Effector memory CD4-positive, alpha-beta T cell (primary cell): ENCODE results near the gene KDM4C.

Experiments
- DNase-seq, 3 donors: peaks; one replicate each; pipeline ENCODE4 v3.0.0-alpha.2; 2020
- H3K27ac ChIP-seq: 2 replicates; pipeline ENCODE4 v1.7.0; 2013; ENCODE audit warnings: mild to moderate bottlenecking, low read length, moderate library complexity; ENCODE audit not compliant: insufficient read depth, poor library complexity, severe bottlenecking
- H3K27me3 ChIP-seq: replicated peaks from 2 replicates; pipeline ENCODE4 v1.7.0; 2013; ENCODE audit warnings: mild to moderate bottlenecking, low read length; ENCODE audit not compliant: insufficient read depth, control insufficient read depth, poor library complexity, severe bottlenecking
- H3K36me3 ChIP-seq: 2 replicates; pipeline ENCODE4 v1.7.0; 2013; ENCODE audit warnings: mild to moderate bottlenecking, low read length, moderate library complexity; ENCODE audit not compliant: control insufficient read depth, insufficient read depth
- H3K4me1 ChIP-seq: 2 replicates; pipeline ENCODE4 v1.7.0; 2013; ENCODE audit warnings: low read length, mild to moderate bottlenecking; ENCODE audit not compliant: control insufficient read depth, insufficient read depth, poor library complexity, severe bottlenecking
- H3K4me3 ChIP-seq: 2 replicates; pipeline ENCODE4 v1.7.0; 2013; ENCODE audit warnings: low read length, low read depth, mild to moderate bottlenecking; ENCODE audit not compliant: insufficient read depth, poor library complexity, severe bottlenecking
- H3K9me3 ChIP-seq: 2 replicates; pipeline ENCODE4 v1.7.0; 2013; ENCODE audit warnings: mild to moderate bottlenecking, low read length, moderate library complexity; ENCODE audit not compliant: control insufficient read depth

The KDM4C gene

GRCh38 chr9:6893350-6894131 is 135.8 kb downstream of the KDM4C start:
- H3K4me3 ChIP-seq: no peak overlapping the region
- no peak for DNase-seq

GRCh38 chr9:6894135-6894534 is 136.4 kb downstream of the KDM4C start:
- Histone ChIP-seq H3K4me1 (peaks cover 11% of the 10 kb centered on the region), H3K9me3 (no peaks in the 10 kb centered on the region)
- no peak for DNase-seq

More at GRCh38 chr9:6893350-6894131, 135.8 kb downstream of the KDM4C start:
- H3K27me3 ChIP-seq: no peaks in the 10 kb centered on the region
- H3K9me3 ChIP-seq: no peaks in the 10 kb centered on the region
- no peak overlapping the region for H3K27ac ChIP-seq
- H3K4me1 ChIP-seq: peaks cover 11% of the 10 kb centered on the region
- peaks cover 5% of the 10 kb centered on the region for H3K36me3 ChIP-seq

GRCh38 chr9:6895754-6896153 is 138.0 kb downstream of the KDM4C start:
- H3K27ac ChIP-seq: no peak overlapping the region
- no peak overlapping the region for H3K4me3 ChIP-seq
- H3K4me1 ChIP-seq: peaks cover 11% of the 10 kb centered on the region
- H3K27me3 ChIP-seq: no peaks in the 10 kb centered on the region
- no peak for DNase-seq
- H3K36me3 ChIP-seq: peaks cover 5% of the 10 kb centered on the region
- no peaks in the 10 kb centered on the region for H3K9me3 ChIP-seq

More at GRCh38 chr9:6894135-6894534, 136.4 kb downstream of the KDM4C start:
- Histone ChIP-seq H3K36me3 (peaks cover 5% of the 10 kb centered on the region), H3K27ac (no peak overlapping the region), H3K27me3 (no peaks in the 10 kb centered on the region), H3K4me3 (no peak overlapping the region)

- Histone ChIP-seq H3K4me3 (no peak overlapping the region), H3K27me3 (no peaks in the 10 kb centered on the region), H3K9me3 (no peaks in the 10 kb centered on the region), H3K36me3 (peaks cover 5% of the 10 kb centered on the region), H3K4me1 (peaks cover 8% of the 10 kb centered on the region), H3K27ac (no peak overlapping the region)
- DNase-seq: no peak
Observed at GRCh38 chr9:6896562-6896961, 138.8 kb downstream of the KDM4C start.

GRCh38 chr9:6897207-6897822 is 139.5 kb downstream of the KDM4C start:
- no peak for DNase-seq

GRCh38 chr9:6897898-6898302 is 140.1 kb downstream of the KDM4C start:
- H3K27ac ChIP-seq: no peak overlapping the region
- peaks cover 8% of the 10 kb centered on the region for H3K4me1 ChIP-seq
- DNase-seq: no peak
- H3K9me3 ChIP-seq: no peaks in the 10 kb centered on the region
- peaks cover 5% of the 10 kb centered on the region for H3K36me3 ChIP-seq
- H3K27me3 ChIP-seq: no peaks in the 10 kb centered on the region
- no peak overlapping the region for H3K4me3 ChIP-seq

More at GRCh38 chr9:6897207-6897822, 139.5 kb downstream of the KDM4C start:
- H3K4me3 ChIP-seq: no peak overlapping the region
- peaks cover 5% of the 10 kb centered on the region for H3K36me3 ChIP-seq
- no peaks in the 10 kb centered on the region for H3K9me3 ChIP-seq
- peaks cover 8% of the 10 kb centered on the region for H3K4me1 ChIP-seq
- no peak overlapping the region for H3K27ac ChIP-seq
- no peaks in the 10 kb centered on the region for H3K27me3 ChIP-seq

- Histone ChIP-seq H3K27me3 (no peaks in the 10 kb centered on the region), H3K36me3 (no peaks in the 10 kb centered on the region), H3K4me3 (no peak overlapping the region), H3K9me3 (no peaks in the 10 kb centered on the region), H3K27ac (no peak overlapping the region), H3K4me1 (no peaks in the 10 kb centered on the region)
- no peak for DNase-seq
Observed at GRCh38 chr9:6899274-6899673, 141.5 kb downstream of the KDM4C start.

GRCh38 chr9:6900440-6900883 is 142.7 kb downstream of the KDM4C start:
- Histone ChIP-seq H3K36me3 (no peaks in the 10 kb centered on the region), H3K9me3 (no peaks in the 10 kb centered on the region), H3K27me3 (no peaks in the 10 kb centered on the region), H3K27ac (no peak overlapping the region), H3K4me3 (no peak overlapping the region), H3K4me1 (no peaks in the 10 kb centered on the region)
- no peak for DNase-seq

- no peaks in the 10 kb centered on the region for H3K9me3 ChIP-seq
- no peak for DNase-seq
- H3K4me3 ChIP-seq: no peak overlapping the region
- no peaks in the 10 kb centered on the region for H3K4me1 ChIP-seq
- no peaks in the 10 kb centered on the region for H3K36me3 ChIP-seq
- no peak overlapping the region for H3K27ac ChIP-seq
- H3K27me3 ChIP-seq: no peaks in the 10 kb centered on the region
Observed at GRCh38 chr9:6901180-6901579, 143.4 kb downstream of the KDM4C start.

- no peaks in the 10 kb centered on the region for H3K9me3 ChIP-seq
- no peaks in the 10 kb centered on the region for H3K4me1 ChIP-seq
- H3K36me3 ChIP-seq: no peaks in the 10 kb centered on the region
- H3K27ac ChIP-seq: no peak overlapping the region
- DNase-seq: no peak
- H3K4me3 ChIP-seq: no peak overlapping the region
- no peaks in the 10 kb centered on the region for H3K27me3 ChIP-seq
Observed at GRCh38 chr9:6902423-6902822, 144.7 kb downstream of the KDM4C start.
